Neural crest cell (in vitro differentiated cells): ENCODE results near the gene MED28. TPM values are rescaled to one million over a fixed set of nuclear protein-coding genes. Genes with fewer than 3 reads are reported as not detected.

Source experiments
- DNase-seq: peaks from one replicate; pipeline ENCODE4 v3.0.0; 2021; ENCODE audit warnings: low read depth, mixed read lengths, low spot score
- H3K27ac Mint-ChIP-seq: one replicate; pipeline ENCODE4 v1.8.0; 2021; ENCODE audit warnings: mild to moderate bottlenecking, mixed read lengths; ENCODE audit not compliant: unreplicated experiment
- H3K27me3 Mint-ChIP-seq: 2 replicates; pipeline ENCODE4 v1.8.0; 2021; ENCODE audit warnings: low read depth, mild to moderate bottlenecking, mixed read lengths
- H3K36me3 Mint-ChIP-seq: 2 replicates; pipeline ENCODE4 v1.8.0; 2021; ENCODE audit warnings: low read depth, mild to moderate bottlenecking, mixed read lengths
- H3K4me1 Mint-ChIP-seq: 2 replicates; pipeline ENCODE4 v1.8.0; 2021; ENCODE audit warnings: mixed read lengths
- H3K4me3 Mint-ChIP-seq: one replicate; pipeline ENCODE4 v1.8.0; 2021; ENCODE audit warnings: mild to moderate bottlenecking, mixed read lengths
- H3K9me3 Mint-ChIP-seq: 2 replicates; pipeline ENCODE4 v1.8.0; 2021; ENCODE audit warnings: mixed read lengths
- total RNA-seq: library from RNA; stranded (reverse); gene quantifications from 2 replicates; pipeline ENCODE4 v1.2.1, GENCODE V29; 2021
- TF ChIP-seq, protein P1 (sequence below): fragments of 200-600 bp; sonication (generic); conservative IDR thresholded peaks from 2 replicates; pipeline ENCODE4 v1.5.0; 2021; ENCODE audit warnings: antibody characterized with exemption, mild to moderate bottlenecking

Gene MED28
- total RNA-seq, 1 donor from 2014 or later = 97.8 TPM

- Mint-ChIP-seq H3K4me1 (no peaks in the 10 kb centered on the region), H3K36me3 (peaks cover 8% of the 10 kb centered on the region), H3K27me3 (no peaks in the 10 kb centered on the region), H3K27ac (no peak overlapping the region), H3K9me3 (no peaks in the 10 kb centered on the region), H3K4me3 (no peak overlapping the region)
- TF ChIP-seq, protein P1, sequence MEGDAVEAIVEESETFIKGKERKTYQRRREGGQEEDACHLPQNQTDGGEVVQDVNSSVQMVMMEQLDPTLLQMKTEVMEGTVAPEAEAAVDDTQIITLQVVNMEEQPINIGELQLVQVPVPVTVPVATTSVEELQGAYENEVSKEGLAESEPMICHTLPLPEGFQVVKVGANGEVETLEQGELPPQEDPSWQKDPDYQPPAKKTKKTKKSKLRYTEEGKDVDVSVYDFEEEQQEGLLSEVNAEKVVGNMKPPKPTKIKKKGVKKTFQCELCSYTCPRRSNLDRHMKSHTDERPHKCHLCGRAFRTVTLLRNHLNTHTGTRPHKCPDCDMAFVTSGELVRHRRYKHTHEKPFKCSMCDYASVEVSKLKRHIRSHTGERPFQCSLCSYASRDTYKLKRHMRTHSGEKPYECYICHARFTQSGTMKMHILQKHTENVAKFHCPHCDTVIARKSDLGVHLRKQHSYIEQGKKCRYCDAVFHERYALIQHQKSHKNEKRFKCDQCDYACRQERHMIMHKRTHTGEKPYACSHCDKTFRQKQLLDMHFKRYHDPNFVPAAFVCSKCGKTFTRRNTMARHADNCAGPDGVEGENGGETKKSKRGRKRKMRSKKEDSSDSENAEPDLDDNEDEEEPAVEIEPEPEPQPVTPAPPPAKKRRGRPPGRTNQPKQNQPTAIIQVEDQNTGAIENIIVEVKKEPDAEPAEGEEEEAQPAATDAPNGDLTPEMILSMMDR = peak; percentile 58
- DNase-seq = no peak
These were observed 16.9 kb upstream of the MED28 start for GRCh38 chr4:17597517-17597916.

DNA sequence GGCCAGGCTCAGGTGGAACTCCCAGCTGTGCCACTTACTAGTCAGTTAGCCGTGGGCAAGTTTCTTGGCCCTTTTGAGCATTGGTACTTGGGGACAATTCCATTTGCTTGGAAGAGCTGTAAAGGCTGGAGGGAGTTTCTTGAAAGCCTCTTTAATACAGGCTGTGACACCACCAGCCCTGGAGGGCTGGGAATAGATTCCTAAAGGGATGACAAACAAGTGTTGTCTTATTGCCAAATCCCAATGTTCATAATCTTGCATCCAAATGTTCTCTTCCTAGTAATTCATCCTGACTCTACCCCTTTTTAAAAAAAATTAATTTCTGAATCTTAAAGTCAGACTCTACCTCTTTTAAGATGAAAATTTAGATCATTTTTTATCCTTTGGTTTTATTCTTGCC, 14.6 kb upstream of the MED28 start:
- Mint-ChIP-seq H3K4me3 (no peak overlapping the region), H3K36me3 (peaks cover 8% of the 10 kb centered on the region)

GRCh38 chr4:17605236-17605635, 9.2 kb upstream of the MED28 start:
- Mint-ChIP-seq H3K36me3 (peaks cover 2% of the 10 kb centered on the region), H3K27me3 (no peaks in the 10 kb centered on the region), H3K9me3 (no peaks in the 10 kb centered on the region), H3K4me1 (no peaks in the 10 kb centered on the region), H3K4me3 (no peak overlapping the region), H3K27ac (no peak overlapping the region)
- TF ChIP-seq, protein P1 = no peak
- DNase-seq = no peak

More for the DNA sequence above, 14.6 kb upstream of the MED28 start:
- Mint-ChIP-seq H3K27me3 (no peaks in the 10 kb centered on the region), H3K4me1 (no peaks in the 10 kb centered on the region), H3K9me3 (no peaks in the 10 kb centered on the region), H3K27ac (no peak overlapping the region)
- TF ChIP-seq, protein P1 = no peak
- DNase-seq = no peak

DNA sequence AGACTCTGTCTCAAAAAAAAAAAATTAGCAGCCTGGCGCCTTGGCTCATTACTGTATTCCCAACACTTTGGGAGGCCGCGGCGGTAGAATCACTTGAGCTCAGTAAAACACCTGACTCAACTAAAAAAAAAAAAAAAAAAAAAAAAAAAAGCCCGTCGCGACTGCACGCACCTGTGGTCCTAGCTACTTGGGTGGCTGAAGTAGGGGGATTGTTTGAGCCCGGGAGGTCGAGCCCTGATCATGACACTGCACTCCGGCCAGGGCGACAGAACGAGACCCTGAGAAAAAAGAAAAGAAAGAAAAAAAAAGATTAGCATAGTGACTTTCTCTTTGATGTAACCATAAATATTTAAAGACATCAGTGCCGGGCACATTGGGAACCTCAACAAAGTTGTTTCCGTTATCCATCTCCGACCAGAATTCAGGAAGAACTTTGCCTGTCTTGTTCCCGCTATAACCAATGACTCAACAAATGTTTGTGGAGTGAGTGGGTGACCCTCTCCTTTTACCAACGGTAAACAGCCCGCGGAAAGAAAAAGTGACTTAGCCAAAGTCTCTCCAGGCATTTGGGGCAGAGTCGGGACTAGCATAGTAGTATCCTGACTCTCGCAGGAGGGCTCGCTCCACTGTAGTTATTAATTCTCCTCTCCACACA, 553 bp upstream of the MED28 start:
- TF ChIP-seq, protein P1 = no peak
- no peak for DNase-seq
- H3K27me3 Mint-ChIP-seq = no peaks in the 10 kb centered on the region
- no peaks in the 10 kb centered on the region for H3K9me3 Mint-ChIP-seq
- H3K4me1 Mint-ChIP-seq = peaks cover 28% of the 10 kb centered on the region
- peak overlapping the region; percentile 98 for H3K27ac Mint-ChIP-seq
- peak overlapping the region; percentile 97 for H3K4me3 Mint-ChIP-seq
- peaks cover under 1% of the 10 kb centered on the region for H3K36me3 Mint-ChIP-seq

DNA sequence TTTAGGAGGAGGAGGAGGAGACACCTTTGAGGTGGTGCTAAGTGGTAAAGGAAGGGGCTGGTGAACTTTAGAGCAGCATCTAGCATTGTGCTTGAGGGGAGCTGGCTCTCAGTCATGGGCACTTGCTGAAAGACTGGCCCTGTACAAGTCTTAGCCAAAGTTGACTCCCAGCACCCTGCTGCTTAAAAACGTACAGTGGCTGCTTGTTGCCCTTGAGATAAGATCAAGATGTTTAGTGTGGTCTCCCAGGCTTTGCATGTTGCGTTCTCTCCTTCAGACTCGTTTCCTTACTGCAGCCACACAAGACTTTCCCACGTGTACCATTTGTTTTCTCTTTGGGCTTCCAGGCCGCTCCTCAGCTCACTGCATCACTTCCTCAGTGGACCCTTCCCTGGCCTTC, 1.8 kb downstream of the MED28 start:
- Mint-ChIP-seq H3K4me1 (peaks cover 31% of the 10 kb centered on the region), H3K27me3 (no peaks in the 10 kb centered on the region), H3K27ac (no peak overlapping the region), H3K9me3 (no peaks in the 10 kb centered on the region), H3K4me3 (peak overlapping the region; percentile 87), H3K36me3 (peaks cover 5% of the 10 kb centered on the region)
- no peak for DNase-seq
- TF ChIP-seq, protein P1 = no peak
